Motor neuron (in vitro differentiated cells): ENCODE data around the gene SASH1. TPM values are rescaled to one million over a fixed set of nuclear protein-coding genes. Genes with fewer than 3 reads are reported as not detected.

ENCODE experiments used
- ATAC-seq, 8 experiments: fragments of 200-7000 bp; cut with Tn5 transposase; replicated peaks in 6 of 8; 2 replicates each; pipeline ENCODE4 v1.8.0; 2021; ENCODE audit warnings: mild to moderate bottlenecking in 8 of 8, moderate library complexity in 8 of 8
- H3K27ac ChIP-seq, 2 donors: fragments of 250-450 bp; sonication (Bioruptor Pico); 2 replicates each; pipeline ENCODE4 v1.9.0; 2021; ENCODE audit warnings: antibody characterized with exemption in 2 of 2, mild to moderate bottlenecking in 2 of 2, moderate library complexity in 1 of 2
- H3K4me1 ChIP-seq, 2 donors: fragments of 250-450 bp; sonication (Bioruptor Pico); replicated peaks in 1 of 2; 2 replicates each; pipeline ENCODE4 v1.6.1; 2021; ENCODE audit warnings: antibody characterized with exemption in 2 of 2, mild to moderate bottlenecking in 2 of 2, moderate library complexity in 1 of 2
- H3K4me3 ChIP-seq, 5 donors: fragments of 250-450 bp; sonication (Bioruptor Pico); 2 replicates each; pipeline ENCODE4 v1.9.0; 2021; ENCODE audit warnings: antibody characterized with exemption in 5 of 5, mild to moderate bottlenecking in 5 of 5, moderate library complexity in 4 of 5
- whole genome bisulfite sequencing, 10 experiments: fragments of 450-650 bp; shearing (Covaris generic); methylation state at CpG; one replicate each; pipeline ENCODE4 v1.0.0; 2022; 5-methylcytosine and 5-hydroxymethylcytosine counted together
- in situ Hi-C, 9 experiments: fragments of 400-800 bp; cut with MboI; loops; one replicate each; pipeline ENCODE4 v1.15.0; 2021; ENCODE audit warnings: low sequenced_read_pairs in 9 of 9, low pct_unique_long_range_greater_than_20kb in 2 of 9; ENCODE audit not compliant: unreplicated experiment in 9 of 9
- total RNA-seq, 8 experiments: library from RNA; unstranded; fragments of 300-600 nt; gene quantifications; 2 replicates each; pipeline versions ENCODE4 v1.2.3 to v1.2.4, GENCODE V29; 2022

SASH1 gene
- total RNA-seq, 8 experiments from 2014 or later: 7.8 to 139 (median 18.4) TPM

- in situ Hi-C loops: no loop called here
- WGBS, 10 experiments: 42 to 100% (median 68%) methylated on average over 1 to 7 of the region's 8 CpGs; no CpG with 5 or more reads in 2 of the 10 experiments
- ATAC-seq: no peak
- Histone ChIP-seq H3K4me3 (no peak overlapping the region), H3K27ac (no peak overlapping the region), H3K4me1 (no peaks in the 10 kb centered on the region)
Observed at GRCh38 chr6:148313488-148313887, 29.1 kb upstream of the SASH1 start.

GRCh38 chr6:148316308-148316707 lies 26.3 kb upstream of the SASH1 start:
- in situ Hi-C loops: no loop called here
- no peak overlapping the region for H3K4me3 ChIP-seq
- ATAC-seq: no peak
- 60 to 100% (median 96%) methylated on average over 1 to 5 of the region's 5 CpGs; no CpG with 5 or more reads in 3 of the 10 experiments for WGBS, 10 experiments
- H3K4me1 ChIP-seq: no peaks in the 10 kb centered on the region
- no peak overlapping the region for H3K27ac ChIP-seq

GRCh38 chr6:148317051-148317450 lies 25.6 kb upstream of the SASH1 start:
- ATAC-seq: no peak
- Histone ChIP-seq H3K4me1 (no peaks in the 10 kb centered on the region), H3K4me3 (no peak overlapping the region), H3K27ac (no peak overlapping the region)
- in situ Hi-C loops: no loop called here
- 67 to 100% (median 100%) methylated on average over 1 of the region's 1 CpG; no CpG with 5 or more reads in 2 of the 10 experiments for WGBS, 10 experiments

- no peak for ATAC-seq
- 29 to 100% (median 76%) methylated on average over 1 to 2 of the region's 2 CpGs; no CpG with 5 or more reads in 4 of the 10 experiments for WGBS, 10 experiments
- in situ Hi-C loops: no loop called here
- no peaks in the 10 kb centered on the region for H3K4me1 ChIP-seq
- H3K4me3 ChIP-seq: no peak overlapping the region
- no peak overlapping the region for H3K27ac ChIP-seq
Observed at GRCh38 chr6:148317739-148318138, 24.9 kb upstream of the SASH1 start.

GRCh38 chr6:148322704-148323103 lies 19.9 kb upstream of the SASH1 start:
- H3K4me3 ChIP-seq: no peak overlapping the region
- H3K4me1 ChIP-seq: peaks cover 0 to 7% of the 10 kb centered on the region in 2 donors
- no peak overlapping the region for H3K27ac ChIP-seq
- no peak for ATAC-seq
- in situ Hi-C loops: no loop called here
- 80 to 100% (median 99%) methylated on average over 1 to 3 of the region's 3 CpGs; no CpG with 5 or more reads in 1 of the 10 experiments for WGBS, 10 experiments

- no peak overlapping the region for H3K4me3 ChIP-seq
- in situ Hi-C loops: no loop called here
- peaks cover 2 to 8% of the 10 kb centered on the region in 2 donors for H3K4me1 ChIP-seq
- WGBS, 10 experiments: 0 to 64% (median 5%) methylated on average over 1 to 2 of the region's 2 CpGs; no CpG with 5 or more reads in 2 of the 10 experiments
- H3K27ac ChIP-seq: no peak overlapping the region
- ATAC-seq: peak in 7 of 8 experiments; percentile 88 to 100 (median 97)
Observed at GRCh38 chr6:148323344-148323743, 19.3 kb upstream of the SASH1 start.

- in situ Hi-C loops: no loop called here
- ATAC-seq: peak in 2 of 8 experiments; percentile 35 to 36
- H3K4me3 ChIP-seq: no peak overlapping the region
- 0 to 100% (median 80%) methylated on average over 1 to 3 of the region's 4 CpGs; no CpG with 5 or more reads in 3 of the 10 experiments for WGBS, 10 experiments
- peaks cover 13 to 16% of the 10 kb centered on the region in 2 donors for H3K4me1 ChIP-seq
- H3K27ac ChIP-seq: no peak overlapping the region
Observed at GRCh38 chr6:148324297-148324985, 18.2 kb upstream of the SASH1 start.

- H3K27ac ChIP-seq: no peak overlapping the region
- ATAC-seq: no peak
- H3K4me3 ChIP-seq: no peak overlapping the region
- in situ Hi-C loops: no loop called here
- peaks cover 23 to 24% of the 10 kb centered on the region in 2 donors for H3K4me1 ChIP-seq
- WGBS, 10 experiments: 82 to 100% (median 93%) methylated on average over 2 to 8 of the region's 11 CpGs; no CpG with 5 or more reads in 1 of the 10 experiments
Observed at GRCh38 chr6:148325316-148326068, 17.1 kb upstream of the SASH1 start.

- in situ Hi-C loops: no loop called here
- no peak overlapping the region for H3K4me3 ChIP-seq
- ATAC-seq: peak in 5 of 8 experiments; percentile 57 to 93 (median 82)
- peaks cover 17 to 25% of the 10 kb centered on the region in 2 donors for H3K4me1 ChIP-seq
- H3K27ac ChIP-seq: peak overlapping the region; percentile 11 to 24
Observed at GRCh38 chr6:148328876-148329555, 13.6 kb upstream of the SASH1 start.

GRCh38 chr6:148329596-148330381 lies 12.8 kb upstream of the SASH1 start:
- ATAC-seq: peak in 3 of 8 experiments; percentile 72 to 92 (median 85)
- in situ Hi-C loops: no loop called here
- Histone ChIP-seq H3K4me1 (peaks cover 17 to 25% of the 10 kb centered on the region in 2 donors), H3K27ac (peak overlapping the region; percentile 11 to 24), H3K4me3 (no peak overlapping the region)
- WGBS, 10 experiments: 14 to 100% (median 75%) methylated on average over 2 to 7 of the region's 7 CpGs; no CpG with 5 or more reads in 1 of the 10 experiments

GRCh38 chr6:148332088-148332487 lies 10.6 kb upstream of the SASH1 start:
- no peak for ATAC-seq
- no peak overlapping the region for H3K4me3 ChIP-seq
- WGBS, 10 experiments: 40 to 100% (median 89%) methylated on average over 1 of the region's 1 CpG; no CpG with 5 or more reads in 1 of the 10 experiments

GRCh38 chr6:148336901-148337300 lies 5.7 kb upstream of the SASH1 start:
- Histone ChIP-seq H3K4me1 (peaks cover 3 to 6% of the 10 kb centered on the region in 2 donors), H3K27ac (no peak overlapping the region), H3K4me3 (no peak overlapping the region)
- in situ Hi-C loops: no loop called here
- no peak for ATAC-seq
- 77 to 100% (median 100%) methylated on average over 2 to 5 of the region's 9 CpGs; no CpG with 5 or more reads in 1 of the 10 experiments for WGBS, 10 experiments

More at GRCh38 chr6:148332088-148332487, 10.6 kb upstream of the SASH1 start:
- Histone ChIP-seq H3K27ac (no peak overlapping the region), H3K4me1 (peaks cover 17 to 25% of the 10 kb centered on the region in 2 donors)
- in situ Hi-C loops: no loop called here
